HUES48 (cell line): ENCODE results near the gene UGT3A1.
"Not testable (repeated sequence)": the region's sequence is repeated elsewhere in the genome, so short reads cannot be mapped to it uniquely, and the experiment has no call there.

Source experiments
- H3K27ac ChIP-seq: one replicate; pipeline ENCODE4 v1.7.0; 2013; ENCODE audit warnings: low read depth, low read length, inconsistent platforms
- H3K27me3 ChIP-seq: 2 replicates; pipeline ENCODE4 v1.6.1; 2013; ENCODE audit warnings: mild to moderate bottlenecking, low read length; ENCODE audit not compliant: control insufficient read depth, insufficient read depth
- H3K36me3 ChIP-seq: 2 replicates; pipeline ENCODE4 v1.6.1; 2013; ENCODE audit warnings: low read length; ENCODE audit not compliant: control insufficient read depth, insufficient read depth
- H3K4me1 ChIP-seq: 2 replicates; pipeline ENCODE4 v1.6.1; 2013; ENCODE audit warnings: mild to moderate bottlenecking, low read length; ENCODE audit not compliant: control insufficient read depth, insufficient read depth
- H3K4me3 ChIP-seq: 2 replicates; pipeline ENCODE4 v1.5.1; 2013; ENCODE audit warnings: mild to moderate bottlenecking, low read depth, low read length
- H3K9ac ChIP-seq: 2 replicates; pipeline ENCODE4 v1.6.1; 2013; ENCODE audit warnings: mild to moderate bottlenecking, low read depth, low read length, moderate library complexity
- H3K9me3 ChIP-seq: 2 replicates; pipeline ENCODE4 v1.6.1; 2013; ENCODE audit warnings: low read length; ENCODE audit not compliant: control insufficient read depth, insufficient read depth

Gene UGT3A1

DNA sequence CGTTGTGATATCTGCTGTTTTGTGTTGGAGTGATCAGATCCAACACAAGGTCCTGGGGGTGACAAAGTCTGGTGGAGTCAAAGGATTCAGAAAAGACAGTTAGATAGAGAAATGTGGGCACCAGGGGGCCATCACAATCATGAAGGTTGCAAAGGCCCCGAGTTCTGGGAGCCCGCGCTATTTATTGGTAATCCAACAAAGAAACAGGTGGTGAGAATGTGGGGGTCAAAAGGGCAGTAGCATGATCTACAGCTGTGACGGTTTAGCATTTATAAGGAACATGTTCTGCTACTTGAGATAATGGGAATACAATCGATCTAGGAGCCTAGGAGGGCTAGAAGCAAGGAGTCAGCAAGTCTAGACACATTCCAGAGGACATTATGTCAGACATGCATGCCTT, 31.1 kb upstream of the UGT3A1 start:
- not testable (repeated sequence) for H3K9me3 ChIP-seq, H3K9ac ChIP-seq, H3K27ac ChIP-seq, H3K36me3 ChIP-seq, H3K27me3 ChIP-seq, H3K4me3 ChIP-seq, H3K4me1 ChIP-seq

DNA sequence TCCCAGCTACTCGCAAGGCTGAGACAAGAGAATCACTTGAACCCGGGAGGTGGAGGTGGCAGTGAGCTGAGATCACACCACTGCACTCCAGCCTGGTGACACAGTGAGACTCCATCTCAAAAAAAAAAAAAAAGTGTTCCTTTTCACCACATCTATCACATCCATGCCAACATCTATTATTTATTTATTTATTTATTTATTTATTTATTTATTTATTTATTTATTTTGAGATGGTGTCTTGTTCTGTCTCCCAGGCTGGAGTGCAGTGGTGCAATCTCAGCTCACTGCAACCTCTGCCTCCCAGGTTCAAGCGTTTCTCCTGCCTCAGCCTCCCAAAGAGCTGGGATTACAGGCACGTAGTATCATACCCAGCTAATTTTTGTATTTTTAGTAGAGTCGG, 28.4 kb upstream of the UGT3A1 start:
- H3K4me1 ChIP-seq, H3K4me3 ChIP-seq, H3K27ac ChIP-seq, H3K27me3 ChIP-seq, H3K36me3 ChIP-seq, H3K9ac ChIP-seq: not testable (repeated sequence)
- H3K9me3 ChIP-seq, result peaks cover 31% of the 10 kb centered on the region

DNA sequence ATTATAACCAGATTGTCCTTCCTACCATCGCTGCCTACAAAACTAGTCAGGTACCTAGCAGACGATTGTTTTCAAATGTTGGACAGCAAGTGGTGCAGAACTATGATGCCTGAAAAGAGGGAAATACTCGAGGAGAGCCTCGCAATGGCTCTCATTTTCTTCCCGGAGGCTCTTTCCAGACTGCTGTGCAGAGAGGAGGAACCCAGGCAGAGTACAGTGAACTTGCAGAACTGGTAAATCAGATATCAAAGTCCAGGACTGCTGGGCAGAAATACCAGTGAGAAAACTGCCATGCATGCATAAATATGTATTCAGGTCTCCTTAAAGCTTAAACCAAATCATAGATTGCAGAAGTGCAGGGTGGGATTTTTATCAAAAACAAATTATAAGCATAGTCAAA, 26.4 kb upstream of the UGT3A1 start:
- H3K4me3 ChIP-seq, result no peak overlapping the region
- H3K36me3 ChIP-seq, result no peaks in the 10 kb centered on the region
- H3K27me3 ChIP-seq, result no peaks in the 10 kb centered on the region
- H3K9me3 ChIP-seq, result peaks cover 46% of the 10 kb centered on the region
- no peak overlapping the region for H3K27ac ChIP-seq
- H3K9ac ChIP-seq, result no peak overlapping the region
- no peaks in the 10 kb centered on the region for H3K4me1 ChIP-seq

DNA sequence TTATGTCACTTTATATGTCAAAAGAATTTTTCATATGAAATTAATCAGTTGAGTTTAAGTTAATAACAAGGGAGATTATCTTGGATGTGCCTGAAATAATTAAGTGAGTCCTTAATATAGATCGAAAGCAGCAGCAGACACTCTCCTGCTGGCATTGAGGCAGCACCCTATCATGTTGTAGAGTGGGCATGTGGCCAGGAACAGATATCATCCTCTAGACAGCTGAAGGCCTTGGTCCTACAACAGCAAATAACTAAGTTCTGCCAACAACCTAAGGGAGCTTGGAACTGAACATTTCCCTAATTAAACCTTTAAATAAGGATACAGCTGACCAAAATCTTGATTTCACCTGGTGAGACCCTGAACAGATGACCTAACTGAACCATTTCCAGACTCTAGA, 25.8 kb upstream of the UGT3A1 start:
- Histone ChIP-seq H3K27ac (no peak overlapping the region), H3K27me3 (no peaks in the 10 kb centered on the region), H3K9me3 (peaks cover 49% of the 10 kb centered on the region), H3K36me3 (no peaks in the 10 kb centered on the region), H3K4me1 (no peaks in the 10 kb centered on the region), H3K4me3 (no peak overlapping the region), H3K9ac (no peak overlapping the region)

DNA sequence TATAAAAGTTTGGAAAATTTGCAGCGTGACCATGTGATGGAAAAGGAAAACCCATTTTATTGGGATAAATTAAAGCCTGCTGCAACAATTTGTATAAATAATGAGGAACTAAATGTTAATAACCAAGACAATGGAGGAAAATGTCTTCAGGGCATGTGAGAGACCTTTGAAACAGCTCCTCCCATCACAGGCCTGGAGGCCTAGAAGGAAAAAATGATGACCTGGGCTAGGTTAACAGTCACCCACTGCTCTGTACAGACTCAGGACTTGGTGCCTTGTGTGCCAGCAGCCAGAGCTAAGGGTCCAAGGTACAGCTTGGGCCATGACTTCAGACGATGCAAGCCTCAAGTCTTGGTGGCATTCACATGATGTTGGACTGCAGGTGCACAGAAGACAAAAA, 22.0 kb upstream of the UGT3A1 start:
- H3K9me3 ChIP-seq, result peaks cover 63% of the 10 kb centered on the region
- no peaks in the 10 kb centered on the region for H3K27me3 ChIP-seq
- H3K9ac ChIP-seq, result no peak overlapping the region
- H3K4me3 ChIP-seq, result no peak overlapping the region
- H3K27ac ChIP-seq, result no peak overlapping the region
- H3K4me1 ChIP-seq, result no peaks in the 10 kb centered on the region
- H3K36me3 ChIP-seq, result no peaks in the 10 kb centered on the region

DNA sequence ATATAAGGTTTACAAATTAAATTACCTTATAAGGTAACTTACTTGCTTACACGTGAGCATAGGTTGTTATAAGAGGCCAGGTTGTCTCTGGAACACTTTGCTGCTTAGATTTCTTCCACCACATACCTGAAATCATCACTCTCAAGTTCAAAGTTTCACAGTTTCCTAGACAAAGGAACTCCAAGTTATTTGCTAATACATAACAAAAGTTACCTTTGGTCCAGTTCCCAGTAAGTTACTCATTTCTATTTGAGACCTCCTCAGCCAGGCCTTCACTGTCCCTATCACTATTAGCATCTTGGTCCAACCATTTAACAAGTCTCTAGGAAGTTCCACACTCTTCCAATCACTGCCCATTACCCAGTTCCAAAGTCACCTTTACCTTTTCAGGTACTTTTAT, 18.5 kb upstream of the UGT3A1 start:
- Histone ChIP-seq H3K9me3 (peaks cover 38% of the 10 kb centered on the region), H3K4me3 (no peak overlapping the region), H3K4me1 (no peaks in the 10 kb centered on the region), H3K36me3 (no peaks in the 10 kb centered on the region), H3K27me3 (no peaks in the 10 kb centered on the region), H3K9ac (no peak overlapping the region), H3K27ac (no peak overlapping the region)

DNA sequence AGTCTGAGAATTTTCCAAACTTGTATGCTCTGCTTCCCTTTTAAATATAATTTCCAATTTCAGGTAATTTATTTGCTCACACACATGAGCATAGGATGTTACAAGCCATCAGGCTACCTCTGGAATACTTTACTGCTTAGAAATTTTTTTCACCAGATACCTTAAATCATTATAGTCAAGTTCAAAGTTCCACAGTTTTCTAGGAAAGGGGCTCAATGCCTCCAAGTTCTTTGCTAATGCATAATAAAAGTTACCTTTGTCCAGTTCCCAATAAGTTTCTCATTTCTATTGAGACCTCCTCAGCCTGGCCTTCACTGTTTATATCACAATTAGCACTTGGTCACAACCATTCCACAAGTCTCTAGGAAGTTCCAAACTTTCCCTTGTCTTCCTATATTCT, 16.2 kb upstream of the UGT3A1 start:
- Histone ChIP-seq H3K27ac (no peak overlapping the region), H3K9me3 (peaks cover 20% of the 10 kb centered on the region), H3K4me3 (no peak overlapping the region), H3K4me1 (no peaks in the 10 kb centered on the region), H3K36me3 (no peaks in the 10 kb centered on the region), H3K9ac (no peak overlapping the region), H3K27me3 (no peaks in the 10 kb centered on the region)

DNA sequence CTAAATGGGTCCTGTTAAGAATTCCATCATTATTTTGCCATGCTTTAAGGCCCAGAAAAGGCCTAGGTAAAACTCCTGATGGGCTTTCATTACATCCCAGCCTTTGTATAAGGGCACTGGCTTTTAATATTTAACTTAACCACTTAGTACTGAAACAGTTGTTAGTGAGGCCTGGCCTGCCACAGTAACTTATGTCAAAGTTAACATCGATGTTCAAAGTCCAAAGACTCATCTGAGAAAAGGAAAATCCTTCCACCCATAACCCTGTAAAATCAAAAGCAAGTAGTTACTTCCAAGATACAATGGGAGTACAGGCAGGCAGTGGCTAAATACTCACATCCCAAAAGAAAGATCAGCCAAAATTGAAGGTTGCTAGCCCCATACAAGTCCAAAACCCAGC, 15.0 kb upstream of the UGT3A1 start:
- Histone ChIP-seq H3K27ac (no peak overlapping the region), H3K4me3 (no peak overlapping the region), H3K9me3 (peaks cover 16% of the 10 kb centered on the region), H3K36me3 (no peaks in the 10 kb centered on the region), H3K4me1 (no peaks in the 10 kb centered on the region), H3K27me3 (no peaks in the 10 kb centered on the region), H3K9ac (no peak overlapping the region)

DNA sequence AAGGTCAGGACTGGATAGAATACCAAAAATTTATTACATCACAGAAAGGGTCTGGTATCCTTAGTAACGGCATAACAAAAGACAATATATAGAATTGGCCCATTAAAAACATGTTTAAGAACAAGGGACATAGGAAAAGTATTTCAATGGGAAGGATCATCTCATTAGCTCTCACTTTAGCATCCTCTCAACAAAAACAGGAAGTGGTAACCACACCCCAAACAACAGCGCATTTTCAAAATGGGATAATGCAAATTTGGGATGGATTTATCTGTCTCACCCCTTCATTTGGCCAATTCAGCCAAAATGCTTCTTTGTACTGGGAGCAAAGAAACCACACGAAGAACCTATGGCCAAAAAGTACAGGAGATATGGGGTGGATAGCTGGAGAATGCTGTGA, 9.8 kb upstream of the UGT3A1 start:
- Histone ChIP-seq H3K9me3 (no peaks in the 10 kb centered on the region), H3K36me3 (no peaks in the 10 kb centered on the region), H3K4me1 (no peaks in the 10 kb centered on the region), H3K9ac (no peak overlapping the region), H3K27me3 (no peaks in the 10 kb centered on the region), H3K27ac (no peak overlapping the region), H3K4me3 (no peak overlapping the region)

DNA sequence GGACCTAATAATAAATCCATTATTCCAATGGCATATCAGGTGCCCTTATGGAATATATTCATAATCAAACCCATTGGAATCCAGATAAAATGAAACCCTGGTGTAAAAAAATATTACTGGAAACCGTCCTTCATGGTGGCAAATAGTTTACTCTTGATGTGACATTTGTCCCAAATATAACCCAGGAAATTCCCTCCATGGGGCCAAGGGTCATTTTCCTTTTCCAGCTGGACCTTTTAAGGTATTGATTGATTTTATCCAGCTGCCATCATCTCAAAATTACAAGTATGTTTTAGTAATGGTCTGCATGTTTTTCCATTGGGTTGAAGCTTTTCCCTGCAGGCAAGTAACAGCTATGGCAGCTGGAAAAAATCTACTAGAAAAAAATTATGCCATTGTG, 8.4 kb upstream of the UGT3A1 start:
- Histone ChIP-seq H3K9me3 (no peaks in the 10 kb centered on the region), H3K4me3 (no peak overlapping the region), H3K9ac (no peak overlapping the region), H3K4me1 (no peaks in the 10 kb centered on the region), H3K27ac (no peak overlapping the region), H3K27me3 (no peaks in the 10 kb centered on the region), H3K36me3 (no peaks in the 10 kb centered on the region)

DNA sequence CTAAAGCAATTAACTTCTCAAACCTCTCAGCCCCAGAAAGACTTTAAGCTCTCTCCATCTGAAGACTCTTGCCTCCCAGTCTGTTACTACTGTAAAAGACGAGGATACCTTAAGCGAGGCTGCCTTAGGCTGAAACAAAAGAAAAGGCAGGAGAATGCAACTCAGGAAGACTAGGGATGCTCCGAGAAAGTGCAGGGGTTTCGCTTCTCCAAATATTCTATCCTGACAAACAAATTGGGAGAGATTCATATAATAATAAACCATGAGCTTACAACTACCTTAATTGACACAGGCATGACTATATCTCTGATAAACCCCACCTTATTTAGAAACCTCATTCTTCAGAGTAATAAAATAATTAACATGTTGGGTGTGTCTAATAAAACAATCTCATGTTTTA, 4.9 kb upstream of the UGT3A1 start:
- H3K27me3 ChIP-seq, result no peaks in the 10 kb centered on the region; the same call in 1 of the 2 replicates
- H3K9ac ChIP-seq, result no peak overlapping the region

DNA sequence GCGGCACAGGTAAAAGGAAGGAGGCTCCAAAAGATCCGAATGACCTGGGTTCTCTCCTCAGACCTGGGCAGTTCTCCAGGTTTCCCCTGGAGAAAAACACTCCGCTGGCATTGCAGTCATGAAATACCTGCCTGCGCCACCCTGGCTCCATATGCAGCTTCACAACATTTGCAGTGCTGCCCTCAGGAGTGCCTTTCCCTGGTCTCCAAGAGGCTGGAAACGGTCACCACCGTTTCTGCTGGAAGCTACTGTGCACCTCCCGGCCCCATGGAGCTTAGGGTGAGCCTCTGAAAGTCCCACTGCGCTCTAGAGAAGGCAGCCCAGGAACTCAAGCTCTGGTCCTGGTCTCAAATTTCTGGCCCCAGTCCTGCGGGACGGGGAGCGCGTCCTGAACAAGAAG, 670 bp downstream of the UGT3A1 start:
- H3K9ac ChIP-seq, result no peak overlapping the region
- no peaks in the 10 kb centered on the region for H3K9me3 ChIP-seq
- H3K4me1 ChIP-seq, result peaks cover 5% of the 10 kb centered on the region; the same call in 1 of the 2 replicates
- no peak overlapping the region for H3K27ac ChIP-seq
- no peaks in the 10 kb centered on the region for H3K36me3 ChIP-seq
- H3K27me3 ChIP-seq, result peaks cover 25% of the 10 kb centered on the region
- peak overlapping the region; percentile 68 for H3K4me3 ChIP-seq

More for the DNA sequence above, 4.9 kb upstream of the UGT3A1 start:
- Histone ChIP-seq H3K36me3 (no peaks in the 10 kb centered on the region), H3K4me1 (no peaks in the 10 kb centered on the region), H3K9me3 (no peaks in the 10 kb centered on the region), H3K27ac (no peak overlapping the region), H3K4me3 (no peak overlapping the region)
